ENCODE results near the gene LDLRAD4.
A peak's percentile ranks its signal among the peaks of the same experiment; 100 is the strongest.

LDLRAD4 gene

GRCh38 chr18:13313006-13313686 is 94.6 kb downstream of the LDLRAD4 start:
- CTCF ChIA-PET = interaction anchor here (1.1 to 2.2 kb wide), 2 partner anchors 12 to 97 kb away, joined by 4 to 5 read pairs; no protein-coding TSS in a partner anchor
- Histone ChIP-seq H3K9me3 (ENCODE audit: control extremely low read depth in 1 of 5, control insufficient read depth in 4 of 5, insufficient read depth in 2 of 5, low read depth in 1 of 5, low read length in 4 of 5) (peaks cover 6 to 19% (median 9%) of the 10 kb centered on the region in 5 experiments), H3K36me3 (ENCODE audit: control insufficient read depth in 4 of 4, insufficient read depth in 4 of 4, low read length in 3 of 4) (peaks cover 0 to 12% (median 3%) of the 10 kb centered on the region in 4 experiments), H3K4me3 (ENCODE audit: control insufficient read depth in 1 of 7, extremely low read depth in 1 of 7, insufficient read depth in 4 of 7, low read depth in 2 of 7, low read length in 6 of 7) (peak overlapping the region in 2 of 7 experiments; percentile 7 to 10), H3K27me3 (replicated peaks in 2 of 5; ENCODE audit: control insufficient read depth in 4 of 5, insufficient read depth in 5 of 5, low read length in 4 of 5) (no peaks in the 10 kb centered on the region), H3K4me1 (ENCODE audit: control extremely low read depth in 1 of 4, control insufficient read depth in 4 of 4, insufficient read depth in 4 of 4, low read length in 3 of 4) (peaks cover 5 to 29% (median 11%) of the 10 kb centered on the region in 4 experiments), H3K27ac (ENCODE audit: insufficient read depth in 1 of 2, low read depth in 1 of 2, low read length in 2 of 2, poor library complexity in 1 of 2, severe bottlenecking in 2 of 2) (peak overlapping the region in 1 of 2 experiments; percentile 77)
- 26% methylated on average over 14 of the region's 19 CpGs for WGBS (ENCODE audit: insufficient coverage)
- DNase-seq = peak; percentile 70 to 90 (median 83)
- POLR2A ChIA-PET = interaction anchor here (0.6 kb wide), 1 partner anchor 299 kb away, joined by 3 read pairs; no protein-coding TSS in a partner anchor

GRCh38 chr18:13315000-13315399 is 96.4 kb downstream of the LDLRAD4 start:
- no peak overlapping the region for H3K4me3 ChIP-seq (ENCODE audit: control insufficient read depth in 1 of 7, extremely low read depth in 1 of 7, insufficient read depth in 4 of 7, low read depth in 2 of 7, low read length in 6 of 7)
- H3K9me3 ChIP-seq (ENCODE audit: control extremely low read depth in 1 of 5, control insufficient read depth in 4 of 5, insufficient read depth in 2 of 5, low read depth in 1 of 5, low read length in 4 of 5) = peaks cover 6 to 19% (median 9%) of the 10 kb centered on the region in 5 experiments
- no peaks in the 10 kb centered on the region for H3K27me3 ChIP-seq (replicated peaks in 2 of 5; ENCODE audit: control insufficient read depth in 4 of 5, insufficient read depth in 5 of 5, low read length in 4 of 5)
- no peak overlapping the region for H3K27ac ChIP-seq (ENCODE audit: insufficient read depth in 1 of 2, low read depth in 1 of 2, low read length in 2 of 2, poor library complexity in 1 of 2, severe bottlenecking in 2 of 2)
- peaks cover 0 to 12% (median 3%) of the 10 kb centered on the region in 4 experiments for H3K36me3 ChIP-seq (ENCODE audit: control insufficient read depth in 4 of 4, insufficient read depth in 4 of 4, low read length in 3 of 4)
- DNase-seq = no peak
- POLR2A ChIA-PET = no interaction called here
- 100% methylated on average over 2 of the region's 2 CpGs for WGBS (ENCODE audit: insufficient coverage)
- CTCF ChIA-PET = interaction anchor here (1.4 to 2.2 kb wide), 2 partner anchors 99 kb away, joined by 3 to 5 read pairs; no protein-coding TSS in a partner anchor
- peaks cover 6 to 23% (median 13%) of the 10 kb centered on the region in 4 experiments for H3K4me1 ChIP-seq (ENCODE audit: control extremely low read depth in 1 of 4, control insufficient read depth in 4 of 4, insufficient read depth in 4 of 4, low read length in 3 of 4)

- Histone ChIP-seq H3K9me3 (ENCODE audit: control extremely low read depth in 1 of 5, control insufficient read depth in 4 of 5, insufficient read depth in 2 of 5, low read depth in 1 of 5, low read length in 4 of 5) (peaks cover 6 to 19% (median 9%) of the 10 kb centered on the region in 5 experiments), H3K36me3 (ENCODE audit: control insufficient read depth in 4 of 4, insufficient read depth in 4 of 4, low read length in 3 of 4) (peaks cover 0 to 10% (median 3%) of the 10 kb centered on the region in 4 experiments), H3K4me3 (ENCODE audit: control insufficient read depth in 1 of 7, extremely low read depth in 1 of 7, insufficient read depth in 4 of 7, low read depth in 2 of 7, low read length in 6 of 7) (no peak overlapping the region), H3K27ac (ENCODE audit: insufficient read depth in 1 of 2, low read depth in 1 of 2, low read length in 2 of 2, poor library complexity in 1 of 2, severe bottlenecking in 2 of 2) (no peak overlapping the region), H3K27me3 (replicated peaks in 2 of 5; ENCODE audit: control insufficient read depth in 4 of 5, insufficient read depth in 5 of 5, low read length in 4 of 5) (no peaks in the 10 kb centered on the region), H3K4me1 (ENCODE audit: control extremely low read depth in 1 of 4, control insufficient read depth in 4 of 4, insufficient read depth in 4 of 4, low read length in 3 of 4) (peaks cover 6 to 20% (median 11%) of the 10 kb centered on the region in 4 experiments)
- 100% methylated on average over 3 of the region's 3 CpGs for WGBS (ENCODE audit: insufficient coverage)
- CTCF ChIA-PET = interaction anchor here (1.4 kb wide), 1 partner anchor 100 kb away, joined by 3 read pairs; no protein-coding TSS in a partner anchor
- POLR2A ChIA-PET = no interaction called here
- peak in 2 of 3 donors; percentile 40 to 50 for DNase-seq
Measured at GRCh38 chr18:13316063-13316462, 97.5 kb downstream of the LDLRAD4 start.

- ChIA-PET POLR2A (no interaction called here), CTCF (interaction anchor here (1.8 kb wide), 1 partner anchor 29 kb away, joined by 4 read pairs; no protein-coding TSS in a partner anchor)
- H3K9me3 ChIP-seq (ENCODE audit: control extremely low read depth in 1 of 5, control insufficient read depth in 4 of 5, insufficient read depth in 2 of 5, low read depth in 1 of 5, low read length in 4 of 5) = peaks cover 6 to 19% (median 9%) of the 10 kb centered on the region in 5 experiments
- peak in 2 of 3 donors; percentile 39 to 60 for DNase-seq
- H3K27me3 ChIP-seq (replicated peaks in 2 of 5; ENCODE audit: control insufficient read depth in 4 of 5, insufficient read depth in 5 of 5, low read length in 4 of 5) = no peaks in the 10 kb centered on the region
- H3K4me3 ChIP-seq (ENCODE audit: control insufficient read depth in 1 of 7, extremely low read depth in 1 of 7, insufficient read depth in 4 of 7, low read depth in 2 of 7, low read length in 6 of 7) = no peak overlapping the region
- H3K27ac ChIP-seq (ENCODE audit: insufficient read depth in 1 of 2, low read depth in 1 of 2, low read length in 2 of 2, poor library complexity in 1 of 2, severe bottlenecking in 2 of 2) = no peak overlapping the region
- peaks cover 0 to 7% (median 3%) of the 10 kb centered on the region in 4 experiments for H3K36me3 ChIP-seq (ENCODE audit: control insufficient read depth in 4 of 4, insufficient read depth in 4 of 4, low read length in 3 of 4)
- H3K4me1 ChIP-seq (ENCODE audit: control extremely low read depth in 1 of 4, control insufficient read depth in 4 of 4, insufficient read depth in 4 of 4, low read length in 3 of 4) = peaks cover 6 to 18% (median 11%) of the 10 kb centered on the region in 4 experiments
- 91% methylated on average over 8 of the region's 9 CpGs for WGBS (ENCODE audit: insufficient coverage)
Measured at GRCh38 chr18:13317801-13318200, 99.2 kb downstream of the LDLRAD4 start.

GRCh38 chr18:13318731-13319501 is 100.4 kb downstream of the LDLRAD4 start:
- H3K9me3 ChIP-seq (ENCODE audit: control extremely low read depth in 1 of 5, control insufficient read depth in 4 of 5, insufficient read depth in 2 of 5, low read depth in 1 of 5, low read length in 4 of 5) = peaks cover 6 to 19% (median 9%) of the 10 kb centered on the region in 5 experiments
- ChIA-PET POLR2A (no interaction called here), CTCF (interaction anchor here (1.8 kb wide), 1 partner anchor 31 kb away, joined by 4 read pairs; no protein-coding TSS in a partner anchor)
- DNase-seq = peak in 1 of 3 donors; percentile 28
- H3K27me3 ChIP-seq (replicated peaks in 2 of 5; ENCODE audit: control insufficient read depth in 4 of 5, insufficient read depth in 5 of 5, low read length in 4 of 5) = no peaks in the 10 kb centered on the region
- no peak overlapping the region for H3K4me3 ChIP-seq (ENCODE audit: control insufficient read depth in 1 of 7, extremely low read depth in 1 of 7, insufficient read depth in 4 of 7, low read depth in 2 of 7, low read length in 6 of 7)
- H3K27ac ChIP-seq (ENCODE audit: insufficient read depth in 1 of 2, low read depth in 1 of 2, low read length in 2 of 2, poor library complexity in 1 of 2, severe bottlenecking in 2 of 2) = no peak overlapping the region
- H3K4me1 ChIP-seq (ENCODE audit: control extremely low read depth in 1 of 4, control insufficient read depth in 4 of 4, insufficient read depth in 4 of 4, low read length in 3 of 4) = peaks cover under 1 to 7% (median 3%) of the 10 kb centered on the region in 4 experiments
- WGBS (ENCODE audit: insufficient coverage) = 92% methylated on average over 8 of the region's 19 CpGs
- peaks cover 0 to 7% (median 3%) of the 10 kb centered on the region in 4 experiments for H3K36me3 ChIP-seq (ENCODE audit: control insufficient read depth in 4 of 4, insufficient read depth in 4 of 4, low read length in 3 of 4)

- Histone ChIP-seq H3K27ac (ENCODE audit: insufficient read depth in 1 of 2, low read depth in 1 of 2, low read length in 2 of 2, poor library complexity in 1 of 2, severe bottlenecking in 2 of 2) (no peak overlapping the region), H3K4me3 (ENCODE audit: control insufficient read depth in 1 of 7, extremely low read depth in 1 of 7, insufficient read depth in 4 of 7, low read depth in 2 of 7, low read length in 6 of 7) (no peak overlapping the region), H3K9me3 (ENCODE audit: control extremely low read depth in 1 of 5, control insufficient read depth in 4 of 5, insufficient read depth in 2 of 5, low read depth in 1 of 5, low read length in 4 of 5) (peaks cover 6 to 16% (median 9%) of the 10 kb centered on the region in 5 experiments), H3K4me1 (ENCODE audit: control extremely low read depth in 1 of 4, control insufficient read depth in 4 of 4, insufficient read depth in 4 of 4, low read length in 3 of 4) (peaks cover 0 to 4% (median under 1%) of the 10 kb centered on the region in 4 experiments), H3K27me3 (replicated peaks in 2 of 5; ENCODE audit: control insufficient read depth in 4 of 5, insufficient read depth in 5 of 5, low read length in 4 of 5) (no peaks in the 10 kb centered on the region), H3K36me3 (ENCODE audit: control insufficient read depth in 4 of 4, insufficient read depth in 4 of 4, low read length in 3 of 4) (peaks cover 0 to 5% (median 2%) of the 10 kb centered on the region in 4 experiments)
- ChIA-PET CTCF (no interaction called here), POLR2A (no interaction called here)
- no peak for DNase-seq
- WGBS (ENCODE audit: insufficient coverage) = 92% methylated on average over 2 of the region's 4 CpGs
Measured at GRCh38 chr18:13319629-13320028, 101.1 kb downstream of the LDLRAD4 start.
